ENCODE results near the gene BTBD9. TPM values are rescaled to one million over a fixed set of nuclear protein-coding genes. Genes with fewer than 3 reads are reported as not detected.

The BTBD9 gene
- total RNA-seq, 6 experiments from 2014 or later: 4.5 to 7.5 (median 5.7) TPM

- 89% methylated on average over 1 of the region's 11 CpGs for WGBS (ENCODE audit: insufficient coverage, low coverage, low lambda C conversion rate, missing lambda C conversion rate)
- no peaks in the 10 kb centered on the region for H3K36me3 ChIP-seq
- TF ChIP-seq POLR2A (IDR thresholded peaks at IDR 0.05) (no peak), CTCF (IDR thresholded peaks at IDR 0.05) (no peak)
- intact Hi-C loops (cut with DNase I): no loop called here
- H3K4me1 ChIP-seq: peaks cover 0 to 38% (median 13%) of the 10 kb centered on the region in 4 donors
- H3K9me3 ChIP-seq: no peaks in the 10 kb centered on the region
- H3K27me3 ChIP-seq: no peaks in the 10 kb centered on the region
- H3K4me3 ChIP-seq: no peak overlapping the region
- no peak overlapping the region for H3K27ac ChIP-seq
- no peak for DNase-seq
- ATAC-seq: no peak
Measured at GRCh38 chr6:38173909-38174308, 465.8 kb downstream of the BTBD9 start.

- TF ChIP-seq CTCF (IDR thresholded peaks at IDR 0.05): no peak
- no peak for TF ChIP-seq POLR2A (IDR thresholded peaks at IDR 0.05)
- peak overlapping the region in 1 of 3 donors; percentile 5 for H3K27ac ChIP-seq
- WGBS (ENCODE audit: insufficient coverage, low coverage, low lambda C conversion rate, missing lambda C conversion rate): 64% methylated on average over 5 of the region's 15 CpGs
- ATAC-seq: peak; percentile 7 to 38 (median 27)
- DNase-seq: no peak
- H3K4me1 ChIP-seq: peaks cover 0 to 38% (median 13%) of the 10 kb centered on the region in 4 donors
- H3K36me3 ChIP-seq: no peaks in the 10 kb centered on the region
- H3K4me3 ChIP-seq: no peak overlapping the region
- no peaks in the 10 kb centered on the region for H3K27me3 ChIP-seq
- no peaks in the 10 kb centered on the region for H3K9me3 ChIP-seq
- intact Hi-C loops (cut with DNase I): no loop called here
Measured at GRCh38 chr6:38172739-38173410, 466.9 kb downstream of the BTBD9 start.

GRCh38 chr6:38171997-38172738, 467.6 kb downstream of the BTBD9 start:
- H3K36me3 ChIP-seq: no peaks in the 10 kb centered on the region
- H3K9me3 ChIP-seq: no peaks in the 10 kb centered on the region
- peaks cover 0 to 31% (median 10%) of the 10 kb centered on the region in 4 donors for H3K4me1 ChIP-seq
- peak overlapping the region in 1 of 3 donors; percentile 58 for H3K27ac ChIP-seq
- DNase-seq (no peak), ATAC-seq (no peak)
- intact Hi-C loops (cut with DNase I): no loop called here
- 80% methylated on average over 2 of the region's 13 CpGs for WGBS (ENCODE audit: insufficient coverage, low coverage, low lambda C conversion rate, missing lambda C conversion rate)
- H3K4me3 ChIP-seq: no peak overlapping the region
- no peaks in the 10 kb centered on the region for H3K27me3 ChIP-seq
- no peak for TF ChIP-seq POLR2A (IDR thresholded peaks at IDR 0.05)

GRCh38 chr6:38170666-38171355, 468.9 kb downstream of the BTBD9 start:
- Histone ChIP-seq H3K27me3 (no peaks in the 10 kb centered on the region), H3K9me3 (no peaks in the 10 kb centered on the region), H3K4me1 (peaks cover 0 to 28% (median 8%) of the 10 kb centered on the region in 4 donors), H3K27ac (peak overlapping the region in 2 of 3 donors; percentile 27 to 45), H3K36me3 (no peaks in the 10 kb centered on the region), H3K4me3 (no peak overlapping the region)
- intact Hi-C loops (cut with DNase I): no loop called here
- WGBS (ENCODE audit: insufficient coverage, low coverage, low lambda C conversion rate, missing lambda C conversion rate): 48% methylated on average over 11 of the region's 14 CpGs
- ATAC-seq (peak; percentile 35 to 46 (median 38)), DNase-seq (no peak)
- TF ChIP-seq CTCF (IDR thresholded peaks at IDR 0.05) (no peak), POLR2A (IDR thresholded peaks at IDR 0.05) (no peak)
